SK-N-SH treated with all-trans-retinoic acid at 6 μM for 48 hours (cell line): ENCODE results near the gene HOATZ.
A peak's percentile ranks its signal among the peaks of the same experiment; 100 is the strongest.

ENCODE experiments used
- ATAC-seq: fragments of 200-7000 bp; cut with Tn5 transposase; 3 replicates; pipeline ENCODE4 v1.9.1; 2020; ENCODE audit warnings: mild to moderate bottlenecking, moderate library complexity
- BACH2 ChIP-seq: fragments of 250-450 bp; sonication (Bioruptor Pico); IDR thresholded peaks from 2 replicates; pipeline ENCODE4 v1.9.0; 2021; ENCODE audit warnings: mild to moderate bottlenecking, borderline replicate concordance
- ESRRG ChIP-seq: fragments of 250-450 bp; sonication (Bioruptor Pico); IDR thresholded peaks from 2 replicates; pipeline ENCODE4 v1.6.1; 2021; ENCODE audit warnings: mild to moderate bottlenecking
- OSR1 ChIP-seq: fragments of 250-450 bp; sonication (Bioruptor Pico); IDR thresholded peaks from 2 replicates; pipeline ENCODE4 v1.8.0; 2022; ENCODE audit warnings: moderate library complexity, mild to moderate bottlenecking, inconsistent platforms
- PPARA ChIP-seq: fragments of 250-450 bp; sonication (Bioruptor Pico); IDR thresholded peaks from 2 replicates; pipeline ENCODE4 v1.5.0; 2020; ENCODE audit warnings: mild to moderate bottlenecking, borderline replicate concordance
- RARB ChIP-seq: fragments of 250-450 bp; sonication (Bioruptor Pico); IDR thresholded peaks from 2 replicates; pipeline ENCODE4 v1.8.0; 2021; ENCODE audit warnings: mild to moderate bottlenecking, moderate library complexity
- TCF4 ChIP-seq: fragments of 250-450 bp; sonication (Bioruptor Pico); IDR thresholded peaks from 2 replicates; pipeline ENCODE4 v1.8.0; 2021; ENCODE audit warnings: mild to moderate bottlenecking, moderate library complexity, borderline replicate concordance
- TOX ChIP-seq: fragments of 250-450 bp; sonication (Bioruptor Pico); IDR thresholded peaks from 2 replicates; pipeline ENCODE4 v1.8.0; 2021; ENCODE audit warnings: mild to moderate bottlenecking, moderate library complexity, borderline replicate concordance
- ZC3H10 ChIP-seq: fragments of 250-450 bp; sonication (Bioruptor Pico); IDR thresholded peaks from 2 replicates; pipeline ENCODE4 v1.5.1; 2021; ENCODE audit warnings: mild to moderate bottlenecking, moderate library complexity
- ZNF8 ChIP-seq: fragments of 450-650 bp; formaldehyde crosslinking; IDR thresholded peaks from 2 replicates; pipeline ENCODE4 v1.5.0; 2020; ENCODE audit warnings: mild to moderate bottlenecking, moderate library complexity
- TF ChIP-seq, protein P1 (sequence below): fragments of 250-450 bp; sonication (Bioruptor Pico); IDR thresholded peaks from 2 replicates; pipeline ENCODE4 v1.5.1; 2021; ENCODE audit warnings: mild to moderate bottlenecking, moderate library complexity

The HOATZ gene

GRCh38 chr11:111585371-111585770 lies 70.8 kb downstream of the HOATZ start:
- ATAC-seq: peak; percentile 42; the same call in 2 of the 3 replicates
- TF ChIP-seq TOX (CRISPR knock-in tag) (no peak), ZC3H10 (CRISPR knock-in tag) (no peak), OSR1 (CRISPR knock-in tag) (no peak), RARB (CRISPR knock-in tag) (no peak), ESRRG (CRISPR knock-in tag) (no peak)

DNA sequence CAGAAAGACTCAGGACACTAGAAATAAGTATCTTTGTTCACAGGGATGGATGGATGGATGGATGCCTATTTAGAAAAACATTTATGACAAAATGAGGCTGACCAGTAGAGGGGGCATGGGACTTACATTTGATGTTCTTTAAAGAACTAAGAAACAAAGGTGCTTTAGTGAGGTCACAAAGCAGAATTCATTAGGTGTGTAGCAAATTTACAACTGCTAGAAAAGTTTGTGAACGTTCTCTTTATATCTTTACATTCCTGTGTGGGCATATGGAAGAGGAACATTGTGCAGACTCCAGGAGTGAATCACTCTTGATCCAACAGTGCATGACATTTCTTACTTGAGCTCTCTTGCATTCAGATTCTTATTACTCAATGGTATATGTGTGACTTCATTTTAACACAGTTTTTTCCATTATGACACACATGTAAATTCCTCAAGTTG lies 71.8 kb downstream of the HOATZ start:
- TF ChIP-seq TCF4 (CRISPR knock-in tag) (no peak), BACH2 (CRISPR knock-in tag) (no peak), PPARA (no peak), TOX (CRISPR knock-in tag) (no peak), ZNF8 (CRISPR knock-in tag) (no peak), OSR1 (CRISPR knock-in tag) (no peak)
- TF ChIP-seq, protein P1, sequence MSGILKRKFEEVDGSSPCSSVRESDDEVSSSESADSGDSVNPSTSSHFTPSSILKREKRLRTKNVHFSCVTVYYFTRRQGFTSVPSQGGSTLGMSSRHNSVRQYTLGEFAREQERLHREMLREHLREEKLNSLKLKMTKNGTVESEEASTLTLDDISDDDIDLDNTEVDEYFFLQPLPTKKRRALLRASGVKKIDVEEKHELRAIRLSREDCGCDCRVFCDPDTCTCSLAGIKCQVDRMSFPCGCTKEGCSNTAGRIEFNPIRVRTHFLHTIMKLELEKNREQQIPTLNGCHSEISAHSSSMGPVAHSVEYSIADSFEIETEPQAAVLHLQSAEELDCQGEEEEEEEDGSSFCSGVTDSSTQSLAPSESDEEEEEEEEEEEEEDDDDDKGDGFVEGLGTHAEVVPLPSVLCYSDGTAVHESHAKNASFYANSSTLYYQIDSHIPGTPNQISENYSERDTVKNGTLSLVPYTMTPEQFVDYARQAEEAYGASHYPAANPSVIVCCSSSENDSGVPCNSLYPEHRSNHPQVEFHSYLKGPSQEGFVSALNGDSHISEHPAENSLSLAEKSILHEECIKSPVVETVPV (CRISPR knock-in tag): no peak
- peak; percentile 81 for ATAC-seq
